Peyer's patch (tissue), 4 donors: ENCODE data around the gene TRIM74.
"Not testable (repeated sequence)": the region's sequence is repeated elsewhere in the genome, so short reads cannot be mapped to it uniquely, and the experiment has no call there.

Experiments
- POLR2A ChIP-seq, 2 donors: fragments of 450-650 bp; IDR thresholded peaks; one replicate each; pipeline ENCODE4 v1.5.1; 2017; ENCODE audit warnings: antibody characterized with exemption in 2 of 2, mild to moderate bottlenecking in 2 of 2, moderate library complexity in 2 of 2
- TF ChIP-seq, protein P1 (sequence below), 6 experiments: fragments of 450-650 bp in 4 of 6; fragments of 200-600 bp in 2 of 6; sonication (generic) in 1 of 6; IDR thresholded peaks; one replicate each; pipeline ENCODE4 v1.5.1; 2017 to 2019; ENCODE audit warnings: antibody characterized with exemption in 6 of 6, mild to moderate bottlenecking in 3 of 6, moderate library complexity in 1 of 6

DNA sequence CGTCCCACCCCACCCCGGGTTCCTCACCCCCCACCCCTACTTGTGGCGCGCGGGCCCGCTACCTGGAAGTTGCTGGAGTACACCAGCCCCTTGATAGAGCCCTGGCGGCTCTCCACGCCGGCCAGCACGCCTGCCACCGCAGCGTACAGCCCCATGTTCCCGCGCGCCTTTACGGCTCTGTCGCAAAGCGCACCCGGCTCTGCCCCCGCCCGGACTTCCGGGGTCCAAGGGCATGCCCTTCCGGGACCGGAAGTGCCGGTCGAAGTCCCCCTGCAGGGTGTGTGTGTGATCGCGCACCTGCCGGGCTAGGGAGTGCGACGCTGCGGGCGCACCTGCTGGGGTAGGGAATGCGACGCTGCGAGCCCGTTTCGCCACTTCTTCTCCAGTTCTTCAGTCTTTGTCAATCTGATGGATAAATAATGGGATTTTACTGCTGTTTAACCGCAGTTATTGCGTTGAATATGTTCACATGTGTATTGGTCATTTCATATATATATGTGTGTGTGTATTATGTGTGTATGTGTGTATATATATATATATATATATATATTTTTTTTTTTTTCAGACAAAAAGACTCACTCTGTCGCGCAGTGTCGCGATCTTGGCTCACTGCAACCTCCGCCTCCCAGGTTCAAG, 14.6 kb downstream of the TRIM74 start:
- TF ChIP-seq POLR2A (IDR thresholded peaks at IDR 0.05): not testable (repeated sequence)
- TF ChIP-seq, protein P1, sequence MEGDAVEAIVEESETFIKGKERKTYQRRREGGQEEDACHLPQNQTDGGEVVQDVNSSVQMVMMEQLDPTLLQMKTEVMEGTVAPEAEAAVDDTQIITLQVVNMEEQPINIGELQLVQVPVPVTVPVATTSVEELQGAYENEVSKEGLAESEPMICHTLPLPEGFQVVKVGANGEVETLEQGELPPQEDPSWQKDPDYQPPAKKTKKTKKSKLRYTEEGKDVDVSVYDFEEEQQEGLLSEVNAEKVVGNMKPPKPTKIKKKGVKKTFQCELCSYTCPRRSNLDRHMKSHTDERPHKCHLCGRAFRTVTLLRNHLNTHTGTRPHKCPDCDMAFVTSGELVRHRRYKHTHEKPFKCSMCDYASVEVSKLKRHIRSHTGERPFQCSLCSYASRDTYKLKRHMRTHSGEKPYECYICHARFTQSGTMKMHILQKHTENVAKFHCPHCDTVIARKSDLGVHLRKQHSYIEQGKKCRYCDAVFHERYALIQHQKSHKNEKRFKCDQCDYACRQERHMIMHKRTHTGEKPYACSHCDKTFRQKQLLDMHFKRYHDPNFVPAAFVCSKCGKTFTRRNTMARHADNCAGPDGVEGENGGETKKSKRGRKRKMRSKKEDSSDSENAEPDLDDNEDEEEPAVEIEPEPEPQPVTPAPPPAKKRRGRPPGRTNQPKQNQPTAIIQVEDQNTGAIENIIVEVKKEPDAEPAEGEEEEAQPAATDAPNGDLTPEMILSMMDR (IDR thresholded peaks at IDR 0.05): not testable (repeated sequence)
